ENCODE measurements around the gene PTPRE. TPM values are rescaled to one million over a fixed set of nuclear protein-coding genes. Genes with fewer than 3 reads are reported as not detected.

Gene PTPRE
- total and polyA plus RNA-seq, 8 donors: 1.0 to 7.1 (median 2.1) TPM

- Histone ChIP-seq H3K27ac (no peak overlapping the region), H3K27me3 (peaks cover 0 to 6% (median 2%) of the 10 kb centered on the region in 4 donors), H3K4me3 (no peak overlapping the region), H3K4me1 (no peaks in the 10 kb centered on the region), H3K9me3 (no peaks in the 10 kb centered on the region), H3K36me3 (no peaks in the 10 kb centered on the region)
- intact Hi-C loops (cut with DNase I): no loop called here
- FAIRE-seq: no peak
- peak in 3 of 4 donors; percentile 67 to 82 (median 78) for ATAC-seq
- peak in 2 of 6 donors; percentile 27 to 68 for DNase-seq
- peak; percentile 42 to 66 (median 48) for TF ChIP-seq CTCF (IDR thresholded peaks at IDR 0.05)
- 44 to 53% methylated on average over 5 of the region's 5 CpGs for WGBS, 2 donors
Observed at GRCh38 chr10:128035557-128035973, 128.7 kb downstream of the PTPRE start.

DNA sequence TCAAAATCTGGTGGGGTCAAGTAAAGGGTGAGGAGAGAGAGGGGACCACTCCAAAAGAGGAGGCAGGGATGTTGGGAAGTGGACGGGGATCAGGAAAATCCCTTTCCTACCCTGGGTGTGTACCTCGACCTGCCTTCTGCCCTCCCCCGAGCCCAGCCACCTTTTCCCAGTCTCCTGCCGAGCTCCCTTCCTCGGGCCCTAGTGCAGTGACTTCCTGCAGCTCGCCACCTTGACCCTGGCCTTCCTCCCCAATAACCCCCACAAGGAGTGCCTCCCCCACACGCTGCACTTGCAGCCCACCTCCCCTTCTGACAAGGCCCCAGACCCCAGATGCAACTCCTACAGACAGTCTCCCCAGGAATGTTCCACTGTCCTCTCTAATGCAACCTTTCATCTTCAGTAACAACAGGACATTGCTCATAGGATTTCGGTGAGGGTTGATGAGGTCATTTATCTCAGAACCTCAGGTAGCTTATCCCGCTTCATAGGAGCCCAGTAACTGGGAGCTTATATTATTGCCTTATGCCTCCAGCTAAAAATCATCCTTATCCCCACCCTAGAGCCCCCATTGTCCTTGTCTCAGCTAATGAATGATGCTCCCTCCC lies 129.2 kb downstream of the PTPRE start:
- Histone ChIP-seq H3K27me3 (peaks cover 0 to 6% (median 2%) of the 10 kb centered on the region in 4 donors), H3K36me3 (no peaks in the 10 kb centered on the region), H3K4me3 (no peak overlapping the region), H3K9me3 (no peaks in the 10 kb centered on the region), H3K4me1 (no peaks in the 10 kb centered on the region), H3K27ac (no peak overlapping the region)
- TF ChIP-seq CTCF (IDR thresholded peaks at IDR 0.05): no peak
- intact Hi-C loops (cut with DNase I): no loop called here
- ATAC-seq: no peak
- WGBS, 2 donors: 50 to 52% methylated on average over 9 of the region's 9 CpGs
- no peak for FAIRE-seq
- no peak for DNase-seq

DNA sequence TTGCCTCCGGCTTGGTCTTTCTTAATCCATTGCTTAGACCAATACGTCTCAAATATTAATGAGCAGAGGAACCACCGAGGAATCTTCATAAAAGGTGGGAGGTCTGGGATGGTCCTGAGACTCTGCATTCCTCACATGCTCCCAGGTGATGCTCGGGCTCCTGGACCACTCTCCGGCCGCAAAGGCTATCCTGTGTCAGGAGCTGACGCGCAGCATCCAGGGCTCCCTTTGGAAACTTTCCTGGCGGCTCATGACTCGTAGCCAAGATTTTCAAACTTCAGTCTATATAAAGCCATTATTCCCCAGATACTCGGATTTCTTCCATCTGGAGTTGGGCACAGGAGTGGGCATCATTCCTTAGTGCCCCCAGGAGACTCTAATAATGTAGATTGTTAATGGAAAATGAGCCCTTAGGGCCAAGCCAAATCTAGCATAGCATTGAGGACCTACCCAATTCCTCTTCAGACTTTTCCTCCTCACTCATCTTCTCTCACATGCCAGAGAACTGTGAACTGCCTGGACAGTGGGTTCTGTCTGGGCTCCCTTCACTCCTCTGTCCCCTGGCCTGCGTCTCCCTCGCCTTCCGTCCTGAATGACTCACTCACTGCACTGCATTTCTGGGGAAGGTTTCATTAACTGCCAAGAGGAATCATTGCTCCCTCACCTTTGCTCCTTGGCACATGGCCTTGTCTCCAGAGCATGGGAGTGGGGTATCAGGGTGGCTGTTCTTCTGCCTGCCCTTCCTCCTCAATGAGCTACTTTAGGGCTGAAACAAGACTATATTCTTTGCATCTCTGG lies 130.0 kb downstream of the PTPRE start:
- ATAC-seq: peak in 1 of 4 donors; percentile 44
- FAIRE-seq: no peak

DNA sequence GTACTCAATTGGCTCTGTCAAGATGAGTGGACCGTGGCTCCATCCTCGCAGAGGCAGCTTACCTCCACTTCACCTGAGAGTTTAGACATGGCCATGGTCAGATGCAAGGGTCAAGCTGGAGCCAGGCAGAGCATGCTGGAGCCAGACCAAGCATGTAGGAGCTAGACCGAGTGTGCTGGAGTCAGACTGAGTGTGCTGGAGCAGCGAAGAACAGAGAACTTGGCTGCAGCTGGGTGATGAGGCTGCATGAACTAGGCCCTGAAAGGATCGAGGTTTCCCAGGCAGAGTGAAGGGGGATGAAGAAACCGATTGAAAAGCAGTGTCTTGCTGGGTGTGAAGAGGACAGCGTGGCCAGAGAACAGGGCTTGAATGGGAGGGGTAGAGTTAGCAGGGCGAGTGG lies 133.2 kb downstream of the PTPRE start:
- intact Hi-C loops (cut with DNase I): no loop called here
- Histone ChIP-seq H3K36me3 (no peaks in the 10 kb centered on the region), H3K4me3 (no peak overlapping the region), H3K4me1 (no peaks in the 10 kb centered on the region), H3K27ac (no peak overlapping the region), H3K27me3 (peaks cover 0 to under 1% (median 0%) of the 10 kb centered on the region in 4 donors), H3K9me3 (no peaks in the 10 kb centered on the region)
- 60 to 66% methylated on average over 8 of the region's 8 CpGs for WGBS, 2 donors
- DNase-seq (no peak), ATAC-seq (no peak), FAIRE-seq (no peak)
- TF ChIP-seq CTCF (IDR thresholded peaks at IDR 0.05): no peak

More for the DNA sequence above, 130.0 kb downstream of the PTPRE start:
- intact Hi-C loops (cut with DNase I): no loop called here
- TF ChIP-seq CTCF (IDR thresholded peaks at IDR 0.05): no peak
- Histone ChIP-seq H3K4me3 (no peak overlapping the region), H3K9me3 (no peaks in the 10 kb centered on the region), H3K27ac (no peak overlapping the region), H3K4me1 (no peaks in the 10 kb centered on the region), H3K36me3 (no peaks in the 10 kb centered on the region), H3K27me3 (peaks cover 0 to 6% (median 2%) of the 10 kb centered on the region in 4 donors)
- WGBS, 2 donors: 58 to 67% methylated on average over 14 of the region's 14 CpGs
- no peak for DNase-seq

DNA sequence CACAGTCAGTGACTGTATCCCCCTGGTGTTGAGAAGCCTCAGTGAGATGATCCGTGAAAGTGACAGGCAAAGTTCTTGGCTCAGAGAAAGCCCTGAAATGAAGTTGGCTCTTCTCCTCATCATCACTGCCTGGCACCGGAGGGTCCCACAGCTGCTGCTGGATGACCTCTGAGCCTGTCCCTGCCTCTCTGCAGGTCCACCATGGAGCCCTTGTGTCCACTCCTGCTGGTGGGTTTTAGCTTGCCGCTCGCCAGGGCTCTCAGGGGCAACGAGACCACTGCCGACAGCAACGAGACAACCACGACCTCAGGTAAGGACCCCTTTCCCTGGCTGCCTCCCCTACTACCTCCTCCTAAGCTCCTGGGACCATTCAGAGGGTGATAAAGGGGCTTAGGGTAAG lies 133.8 kb downstream of the PTPRE start:
- no peak for TF ChIP-seq CTCF (IDR thresholded peaks at IDR 0.05)
- Histone ChIP-seq H3K9me3 (no peaks in the 10 kb centered on the region), H3K27ac (no peak overlapping the region), H3K4me1 (no peaks in the 10 kb centered on the region), H3K27me3 (no peaks in the 10 kb centered on the region), H3K36me3 (no peaks in the 10 kb centered on the region), H3K4me3 (no peak overlapping the region)
- no peak for FAIRE-seq
- no peak for DNase-seq
- intact Hi-C loops (cut with DNase I): no loop called here
- no peak for ATAC-seq
- WGBS, 2 donors: 62 to 72% methylated on average over 8 of the region's 8 CpGs

Data from pancreas (tissue), 10 donors.